NOMO-1 (cell line): ENCODE data around the gene GPR132.

ENCODE experiments used
- DNase-seq, 2 experiments: peaks; one replicate each; lab custom pipeline; 2025; ENCODE audit not compliant: unreplicated experiment in 2 of 2; lab: John Stamatoyannopoulos, UW

GPR132 gene

GRCh38 chr14:105063056-105063455 is 2.2 kb downstream of the GPR132 start:
- DNase-seq, result no peak

DNA sequence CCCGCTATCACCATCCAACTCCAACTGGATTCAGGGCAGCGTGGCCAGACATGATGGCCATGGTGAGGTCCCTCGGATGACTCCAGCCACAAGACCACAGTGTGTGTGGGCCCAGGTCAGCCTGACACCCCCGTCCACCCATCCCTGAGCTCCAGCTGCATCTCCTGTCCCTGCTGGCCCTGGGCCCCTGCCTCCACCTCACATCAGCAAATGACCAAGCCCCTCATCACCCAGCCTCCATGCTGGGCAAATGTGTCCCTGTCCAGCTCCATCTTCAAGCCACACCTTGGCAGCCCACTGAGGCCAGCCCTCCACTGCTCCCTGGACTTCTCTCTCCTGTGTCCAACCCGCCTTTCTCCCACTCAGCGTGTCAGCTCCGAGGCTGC is 3.2 kb downstream of the GPR132 start:
- no peak for DNase-seq

GRCh38 chr14:105061428-105062047 is 3.7 kb downstream of the GPR132 start:
- DNase-seq, result peak in 1 of 2 experiments; percentile 34

DNA sequence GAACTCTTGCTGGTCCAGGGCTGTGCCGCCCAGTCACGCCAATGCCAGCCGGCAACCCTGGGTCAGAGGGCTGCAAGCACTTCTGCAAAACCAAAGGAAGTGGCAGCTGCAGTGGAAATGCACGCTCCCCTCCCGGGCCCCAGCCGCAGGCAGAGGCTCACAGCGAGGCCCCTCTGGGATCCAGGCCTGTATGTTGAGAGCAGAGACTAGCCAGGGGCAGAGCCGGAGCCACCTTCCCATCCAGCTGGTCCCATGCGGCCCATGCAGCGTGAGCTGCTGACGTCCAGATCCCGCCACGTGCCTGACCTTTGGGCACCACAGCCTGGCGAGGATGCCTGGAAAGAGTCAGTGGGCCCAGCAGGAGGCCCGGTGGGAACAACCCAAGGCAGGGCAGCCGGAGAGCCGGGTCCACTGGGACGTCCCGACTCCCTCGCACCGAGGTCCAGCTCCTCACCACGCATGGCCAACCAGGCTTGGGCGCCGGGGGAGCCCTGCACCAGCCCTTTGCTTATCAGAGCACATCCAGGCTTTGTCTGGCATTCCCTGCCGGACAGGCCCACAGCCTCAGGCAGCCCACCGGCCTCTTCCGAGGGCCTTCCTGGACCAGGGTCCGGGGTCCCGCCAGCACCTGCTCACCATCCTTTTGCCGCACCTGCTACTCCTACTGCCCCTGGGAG is 4.3 kb downstream of the GPR132 start:
- DNase-seq, result peak; percentile 81 to 83

GRCh38 chr14:105059925-105060565 is 5.2 kb downstream of the GPR132 start:
- DNase-seq, result no peak

DNA sequence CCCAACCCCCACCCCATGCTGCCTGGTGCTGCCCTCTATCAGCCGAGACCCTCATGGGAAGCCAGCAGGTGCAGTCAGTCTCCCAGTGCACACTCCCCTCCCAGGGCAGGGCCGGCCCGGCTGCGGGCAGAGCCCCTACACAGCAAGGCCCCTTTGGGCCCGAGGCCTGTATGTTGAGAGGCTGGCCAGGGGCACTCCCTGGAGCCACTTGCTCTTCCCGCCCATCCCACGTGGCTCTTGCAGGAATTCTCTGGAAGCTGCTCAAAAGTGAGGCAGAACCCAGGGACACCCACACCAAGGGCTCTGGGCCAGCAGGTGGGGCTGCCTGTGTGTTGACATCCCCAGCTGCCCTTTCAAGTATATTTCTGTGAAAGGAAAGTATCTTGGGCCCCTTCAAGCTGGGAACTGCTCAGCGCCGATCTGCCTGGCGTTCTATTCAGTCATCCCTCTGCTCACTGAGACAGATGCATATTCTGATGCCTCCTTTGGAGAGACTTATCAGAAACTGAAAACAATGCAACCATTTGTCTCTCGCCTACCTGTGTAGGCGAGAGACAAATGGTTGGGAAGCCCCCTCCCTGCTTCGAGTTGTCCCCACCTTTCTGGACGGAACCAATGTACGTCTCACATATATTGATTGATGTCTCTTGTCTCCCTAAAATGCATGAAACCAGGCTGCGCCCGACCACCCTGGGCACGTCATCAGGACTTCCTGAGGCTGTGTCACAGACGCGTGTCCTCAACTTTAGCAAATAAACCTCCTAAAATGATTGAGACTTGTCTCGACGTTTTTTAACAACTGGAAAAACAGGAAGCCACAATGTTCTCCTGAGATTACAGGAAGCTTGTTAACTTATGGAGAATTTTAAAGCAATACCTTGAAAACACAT is 6.0 kb downstream of the GPR132 start:
- DNase-seq, result no peak

DNA sequence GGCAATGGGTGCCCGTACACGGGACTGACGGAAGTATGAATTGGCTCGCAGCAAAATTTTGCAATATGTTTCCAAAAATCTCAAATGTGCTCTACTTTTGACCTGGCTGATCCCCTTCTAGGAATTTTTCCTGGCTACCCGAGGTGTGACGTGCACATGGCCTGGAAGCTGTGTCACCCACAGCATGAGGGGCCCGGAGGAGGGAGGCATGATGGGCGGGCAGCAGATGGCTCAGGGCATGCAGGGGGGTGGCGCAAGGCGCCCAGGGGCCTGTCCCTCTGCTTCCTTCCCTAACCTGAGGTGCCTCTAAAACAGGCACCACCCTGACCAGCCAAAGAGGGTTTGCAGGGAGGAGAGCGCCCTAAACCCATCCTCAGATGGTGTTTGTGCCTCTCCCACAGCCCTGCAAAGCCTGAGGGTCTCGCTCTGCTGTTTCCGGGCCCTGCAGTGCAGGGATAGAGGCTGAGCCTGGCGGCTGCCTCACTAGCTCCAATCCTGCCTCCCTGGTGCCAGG is 6.7 kb downstream of the GPR132 start:
- DNase-seq, result no peak

DNA sequence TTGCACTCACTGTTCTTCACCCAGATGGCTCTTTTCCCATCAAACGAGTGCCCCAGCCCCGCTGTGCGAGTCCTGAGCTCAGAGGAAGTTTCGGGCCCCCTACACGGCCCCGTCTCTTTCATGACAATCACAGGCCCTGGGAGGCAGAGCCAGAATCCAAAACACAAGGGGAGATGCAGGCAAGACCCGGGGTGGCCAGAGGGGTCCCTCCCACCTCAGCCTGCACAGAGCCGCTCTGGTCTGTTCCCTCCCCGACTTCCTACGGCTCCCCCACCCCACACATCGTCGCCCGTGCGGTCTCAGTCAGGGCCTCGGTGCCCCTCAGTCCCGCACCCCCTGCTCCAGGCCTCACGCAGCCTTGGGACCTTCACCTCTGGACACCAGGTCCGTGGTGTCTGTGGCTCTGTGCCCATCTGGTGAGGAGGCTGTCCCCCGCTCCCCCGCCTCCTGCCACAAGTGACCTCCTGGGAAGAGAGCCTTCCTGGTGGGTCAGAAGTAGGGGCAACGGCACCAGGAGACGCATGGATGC is 8.9 kb downstream of the GPR132 start:
- no peak for DNase-seq

DNA sequence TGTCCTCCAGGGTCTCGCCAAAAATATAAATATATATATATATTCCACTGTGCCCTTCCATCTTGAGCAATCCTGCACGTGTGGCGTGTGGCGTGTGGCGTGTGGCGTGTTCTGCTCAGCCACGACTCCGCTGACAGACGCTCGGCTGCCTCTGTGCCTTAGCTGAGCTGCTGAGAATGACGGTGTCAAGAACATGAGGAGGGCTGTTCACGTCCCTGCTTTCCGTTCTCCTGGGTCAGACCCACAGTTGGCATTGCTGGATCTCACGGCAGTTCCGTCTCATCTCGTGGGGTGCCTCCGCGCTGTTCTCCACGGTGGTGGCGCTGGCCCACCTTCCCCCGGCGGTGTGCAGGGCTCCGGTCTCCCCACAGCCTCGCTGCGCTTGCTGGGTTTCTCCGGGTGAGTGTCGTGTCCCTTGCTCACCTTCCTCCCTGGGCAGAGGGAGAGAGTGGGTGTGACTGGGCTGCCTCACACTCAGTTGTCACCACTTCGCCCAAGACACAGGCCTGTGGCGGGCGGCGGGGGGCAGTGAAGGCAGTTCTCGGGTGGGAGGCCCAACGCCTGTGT is 9.4 kb downstream of the GPR132 start:
- no peak for DNase-seq

DNA sequence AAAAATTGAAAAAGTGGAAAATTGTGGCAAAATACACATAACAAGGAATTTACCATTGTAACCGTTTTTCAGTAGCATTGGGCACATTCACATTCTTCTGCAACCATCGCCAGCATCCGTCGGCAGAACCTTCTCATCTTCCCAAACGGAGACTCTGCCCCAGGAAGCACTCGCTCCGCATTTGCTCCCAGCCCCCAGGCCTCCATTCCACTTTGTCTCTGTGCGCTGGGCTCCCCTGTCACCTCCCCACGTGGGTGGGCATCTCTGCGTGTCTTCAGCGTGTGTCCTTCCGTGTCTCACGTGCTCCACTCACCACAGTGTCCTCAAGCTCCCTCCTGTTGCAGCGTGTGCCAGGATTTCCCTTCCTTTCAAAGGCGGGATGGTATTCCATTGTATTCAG is 9.9 kb downstream of the GPR132 start:
- DNase-seq, result no peak

DNA sequence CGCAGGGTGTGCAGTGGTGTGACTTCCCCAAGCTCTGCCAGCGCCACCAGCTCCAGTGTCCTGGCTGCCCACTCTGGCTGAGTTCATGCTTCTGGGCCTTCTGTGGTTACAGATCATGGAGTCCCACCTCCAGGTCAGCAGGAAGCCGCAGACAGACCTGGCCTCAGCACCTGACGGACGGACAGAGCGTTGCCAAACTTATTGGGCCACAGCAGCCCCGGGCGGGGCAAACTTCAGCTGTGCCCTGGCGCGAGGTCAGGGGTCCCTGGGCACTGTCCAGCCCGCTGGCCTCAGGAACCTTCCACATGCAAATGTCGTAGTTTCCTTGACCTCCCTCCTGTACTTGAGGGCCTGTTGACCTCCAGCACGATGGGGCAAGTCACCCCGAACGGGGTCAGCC is 11.2 kb downstream of the GPR132 start:
- no peak for DNase-seq

- DNase-seq, result no peak
Measured at GRCh38 chr14:105053421-105053820, 11.8 kb downstream of the GPR132 start.

GRCh38 chr14:105052110-105052458 is 13.1 kb downstream of the GPR132 start:
- DNase-seq, result no peak

DNA sequence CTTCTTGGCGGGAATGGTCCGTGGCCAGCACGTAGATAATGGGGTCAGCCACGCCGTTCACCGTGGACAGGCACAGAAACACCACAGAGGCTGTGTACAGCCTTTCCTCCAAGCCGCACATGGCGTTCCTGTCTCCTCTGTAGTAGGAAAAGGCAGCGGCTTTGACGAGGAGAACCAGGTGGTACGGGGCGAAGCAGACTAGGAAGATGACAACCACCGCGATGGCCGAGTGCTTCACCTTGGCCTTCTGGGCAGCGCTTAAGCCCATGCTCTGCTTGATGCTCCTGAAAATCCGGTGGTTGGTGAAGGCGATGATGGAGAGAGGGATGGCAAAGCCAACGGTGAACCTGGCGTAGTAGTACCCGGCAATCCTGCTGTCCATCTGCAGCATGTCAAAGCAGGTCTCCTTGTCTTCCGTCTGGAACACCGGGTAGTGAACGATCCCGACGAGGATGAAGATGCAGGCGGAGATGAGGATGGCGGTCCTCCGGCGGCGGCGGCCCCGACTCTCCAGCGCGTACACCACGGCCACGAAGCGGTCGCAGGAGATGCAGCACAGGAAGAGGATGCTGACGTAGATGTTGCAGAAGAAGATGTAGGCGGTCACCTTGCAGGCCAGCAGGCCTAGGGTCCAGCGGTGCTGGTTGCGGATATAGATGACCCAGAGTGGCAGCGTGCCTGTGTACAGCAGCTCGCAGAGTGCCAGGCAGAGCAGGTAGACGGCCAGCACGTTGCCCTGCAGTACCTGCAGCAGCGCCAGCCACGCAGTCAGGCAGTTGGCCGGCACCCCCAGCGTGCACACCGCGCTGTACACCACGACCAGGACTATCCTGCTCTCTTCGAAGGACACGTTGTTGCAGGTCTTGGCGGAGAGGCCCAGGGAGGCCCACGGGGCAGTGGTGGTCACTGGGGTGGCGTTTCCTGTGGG is 13.8 kb downstream of the GPR132 start:
- DNase-seq, result no peak

GRCh38 chr14:105050551-105050897 is 14.7 kb downstream of the GPR132 start:
- DNase-seq, result no peak

DNA sequence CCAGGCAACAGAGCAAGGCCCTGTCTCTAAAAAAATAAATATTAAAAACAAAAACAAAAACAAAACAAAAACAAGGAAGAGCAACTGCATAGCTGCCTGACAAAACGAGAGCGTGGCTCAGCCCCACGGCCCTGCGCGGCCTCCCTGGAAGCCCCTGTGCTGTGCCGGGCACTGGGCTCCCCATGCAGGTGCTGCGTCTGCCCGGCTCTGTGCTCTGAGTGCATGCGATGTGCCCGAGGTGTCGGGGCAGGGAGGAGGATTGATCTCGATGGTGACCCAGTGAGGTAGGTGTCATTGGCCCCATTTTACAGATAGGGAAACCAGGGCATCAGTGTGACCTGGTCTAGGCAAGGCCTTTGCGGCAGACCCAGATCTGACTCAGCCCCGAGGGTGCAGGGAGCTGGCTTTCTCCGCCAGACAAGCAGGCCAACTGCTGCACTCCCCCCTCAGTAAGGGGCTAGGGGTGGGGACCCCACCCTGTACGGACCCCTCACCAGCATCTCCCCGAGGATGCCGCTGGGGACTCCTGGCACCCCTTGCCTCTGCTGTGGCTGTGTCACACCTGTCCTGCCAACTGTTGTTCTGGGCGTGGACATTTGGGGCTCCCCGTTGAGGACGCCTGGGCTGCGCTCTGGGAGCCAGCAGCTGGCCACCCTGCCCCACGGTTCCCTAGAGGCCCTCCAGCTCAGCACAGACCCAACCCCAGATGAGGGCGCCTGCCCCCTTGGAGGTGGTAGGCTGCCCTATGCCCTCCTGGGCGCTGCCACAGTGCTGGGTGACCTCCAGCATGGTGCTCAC is 15.3 kb downstream of the GPR132 start:
- DNase-seq, result no peak

GRCh38 chr14:105047283-105048016 is 17.8 kb downstream of the GPR132 start:
- no peak for DNase-seq

- DNase-seq, result no peak
Measured at GRCh38 chr14:105046891-105047282, 18.3 kb downstream of the GPR132 start.
